Measurements from ENCODE around the gene FYN. TPM values are rescaled to one million over a fixed set of nuclear protein-coding genes. Genes with fewer than 3 reads are reported as not detected.

The FYN gene
- polyA plus RNA-seq, 2 of the 4 experiments (the other 2 are of a cell fraction), result 3.5 to 3.7 TPM

- TF ChIP-seq HOXB5 (CRISPR knock-in tag; IDR thresholded peaks at IDR 0.05), result no peak
- no peak for TF ChIP-seq TP53 (CRISPR knock-in tag; IDR thresholded peaks at IDR 0.05)
- ChIA-PET CTCF (no interaction called here), POLR2A (no interaction called here)
- 62% methylated on average over 6 of the region's 6 CpGs for WGBS (ENCODE audit: missing lambda C conversion rate)
- FAIRE-seq (no peak), ATAC-seq (no peak), DNase-seq (ENCODE audit: low read depth in 1 of 2, low spot score in 1 of 2) (no peak)
- Histone ChIP-seq H3K27ac (no peak overlapping the region), H3K4me1 (peaks cover 4% of the 10 kb centered on the region; the same call in 1 of the 3 replicates), H3K4me3 (no peak overlapping the region), H3K9me3 (no peaks in the 10 kb centered on the region), H3K4me2 (no peak overlapping the region)
Observed at GRCh38 chr6:111817451-111818120, 55.7 kb downstream of the FYN start.

- Histone ChIP-seq H3K4me1 (peaks cover 4% of the 10 kb centered on the region; the same call in 1 of the 3 replicates), H3K9me3 (no peaks in the 10 kb centered on the region), H3K4me3 (no peak overlapping the region), H3K27ac (no peak overlapping the region), H3K4me2 (no peak overlapping the region)
- DNase-seq (ENCODE audit: low read depth in 1 of 2, low spot score in 1 of 2), result no peak
- FAIRE-seq, result no peak
- CTCF ChIA-PET, result interaction anchor here (1.1 kb wide), 1 partner anchor 13 kb away, joined by 3 read pairs; no protein-coding TSS in a partner anchor
- POLR2A ChIA-PET, result no interaction called here
- ATAC-seq, result no peak
- WGBS (ENCODE audit: missing lambda C conversion rate), result 73% methylated on average over 8 of the region's 8 CpGs
- no peak for TF ChIP-seq POLR2A (IDR thresholded peaks at IDR 0.05; ENCODE audit: low read length)
- TF ChIP-seq RARB (CRISPR knock-in tag; IDR thresholded peaks at IDR 0.05), result no peak
- TF ChIP-seq NFE2L2 (conservative IDR thresholded peaks at IDR 0.05; ENCODE audit: low read length), result no peak
- TF ChIP-seq CBX2 (IDR thresholded peaks at IDR 0.05; ENCODE audit: borderline replicate concordance, low read depth), result no peak
- no peak for TF ChIP-seq JUN (IDR thresholded peaks at IDR 0.05)
- no peak for TF ChIP-seq ZC3H11A (IDR thresholded peaks at IDR 0.05)
Observed at GRCh38 chr6:111813677-111814310, 59.5 kb downstream of the FYN start.

GRCh38 chr6:111813237-111813636 is 60.0 kb downstream of the FYN start:
- peaks cover 4% of the 10 kb centered on the region; the same call in 1 of the 3 replicates for H3K4me1 ChIP-seq

More at GRCh38 chr6:111813237-111813636, 60.0 kb downstream of the FYN start:
- no peak overlapping the region for H3K27ac ChIP-seq
- no peak overlapping the region for H3K4me2 ChIP-seq
- no peak for FAIRE-seq
- POLR2A ChIA-PET, result no interaction called here
- DNase-seq (ENCODE audit: low read depth in 1 of 2, low spot score in 1 of 2), result no peak
- ATAC-seq, result no peak
- no peak for TF ChIP-seq BCL3 (IDR thresholded peaks at IDR 0.05)
- no peak for TF ChIP-seq SREBF2 (IDR thresholded peaks at IDR 0.05)
- TF ChIP-seq JUN (IDR thresholded peaks at IDR 0.05), result no peak
- no peak for TF ChIP-seq PBX3 (IDR thresholded peaks at IDR 0.05)
- TF ChIP-seq MAX (IDR thresholded peaks at IDR 0.05), result no peak
- no peak for TF ChIP-seq KDM1A (IDR thresholded peaks at IDR 0.05; ENCODE audit: low read depth)
- no peak for TF ChIP-seq CTCF (IDR thresholded peaks at IDR 0.05)
- no peak for TF ChIP-seq ZNF302 (CRISPR knock-in tag; IDR thresholded peaks at IDR 0.05)
- TF ChIP-seq NR3C1 (IDR thresholded peaks at IDR 0.05), result no peak
- TF ChIP-seq EHMT2 (IDR thresholded peaks at IDR 0.05; ENCODE audit: low read depth), result no peak
- TF ChIP-seq CEBPB (IDR thresholded peaks at IDR 0.05), result no peak
- TF ChIP-seq MAFK (IDR thresholded peaks at IDR 0.05; ENCODE audit: partially characterized antibody), result no peak
- TF ChIP-seq CHD2 (IDR thresholded peaks at IDR 0.05; ENCODE audit: low read length, partially characterized antibody), result no peak
- no peak for TF ChIP-seq BHLHE40 (IDR thresholded peaks at IDR 0.05; ENCODE audit: low read depth, low read length)
- TF ChIP-seq ZFP36 (IDR thresholded peaks at IDR 0.05; ENCODE audit: borderline replicate concordance, partially characterized antibody), result no peak
- H3K4me3 ChIP-seq, result no peak overlapping the region
- no peaks in the 10 kb centered on the region for H3K9me3 ChIP-seq
- CTCF ChIA-PET, result no interaction called here
